ENCODE measurements around the gene RNF19B.

DNA sequence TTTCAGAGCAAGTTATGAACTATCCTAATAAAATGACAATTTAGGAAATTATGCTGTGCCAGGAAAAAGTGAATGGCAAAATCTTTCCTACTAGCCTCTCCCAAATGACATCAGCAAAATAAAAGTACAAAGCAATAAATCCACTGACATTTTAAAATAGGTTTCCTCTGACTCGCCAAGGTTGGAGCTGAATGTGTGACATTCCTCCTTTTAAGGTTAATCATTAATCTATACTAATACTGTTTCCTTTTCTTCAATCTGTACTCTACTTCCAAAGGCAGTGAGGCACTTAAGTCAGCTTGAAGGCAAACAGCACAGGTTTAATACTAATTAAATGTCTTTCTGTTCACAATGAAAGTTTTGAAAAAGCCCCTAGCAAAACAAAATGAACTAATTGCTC is 15.7 kb downstream of the RNF19B start:
- TF ChIP-seq, protein P1, sequence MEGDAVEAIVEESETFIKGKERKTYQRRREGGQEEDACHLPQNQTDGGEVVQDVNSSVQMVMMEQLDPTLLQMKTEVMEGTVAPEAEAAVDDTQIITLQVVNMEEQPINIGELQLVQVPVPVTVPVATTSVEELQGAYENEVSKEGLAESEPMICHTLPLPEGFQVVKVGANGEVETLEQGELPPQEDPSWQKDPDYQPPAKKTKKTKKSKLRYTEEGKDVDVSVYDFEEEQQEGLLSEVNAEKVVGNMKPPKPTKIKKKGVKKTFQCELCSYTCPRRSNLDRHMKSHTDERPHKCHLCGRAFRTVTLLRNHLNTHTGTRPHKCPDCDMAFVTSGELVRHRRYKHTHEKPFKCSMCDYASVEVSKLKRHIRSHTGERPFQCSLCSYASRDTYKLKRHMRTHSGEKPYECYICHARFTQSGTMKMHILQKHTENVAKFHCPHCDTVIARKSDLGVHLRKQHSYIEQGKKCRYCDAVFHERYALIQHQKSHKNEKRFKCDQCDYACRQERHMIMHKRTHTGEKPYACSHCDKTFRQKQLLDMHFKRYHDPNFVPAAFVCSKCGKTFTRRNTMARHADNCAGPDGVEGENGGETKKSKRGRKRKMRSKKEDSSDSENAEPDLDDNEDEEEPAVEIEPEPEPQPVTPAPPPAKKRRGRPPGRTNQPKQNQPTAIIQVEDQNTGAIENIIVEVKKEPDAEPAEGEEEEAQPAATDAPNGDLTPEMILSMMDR (IDR thresholded peaks at IDR 0.05) = no peak
- TF ChIP-seq POLR2A (IDR thresholded peaks at IDR 0.05) = no peak

All from body of pancreas (tissue), 4 donors.